Heart right ventricle (tissue), 16 donors: ENCODE data around the gene ZNF423. TPM values are rescaled to one million over a fixed set of nuclear protein-coding genes. Genes with fewer than 3 reads are reported as not detected.

ENCODE experiments used
- ATAC-seq, 8 donors: fragments of 200-7000 bp; cut with Tn5 transposase; one replicate each; pipeline ENCODE4 v1.9.1; 2020; ENCODE audit warnings: mild to moderate bottlenecking in 8 of 8, moderate library complexity in 8 of 8, moderate number of reproducible peaks in 1 of 8
- DNase-seq, 2 donors: peaks; one replicate each; pipeline ENCODE4 v3.0.0-alpha.2; 2020
- H3K27ac ChIP-seq, 10 donors: fragments of 200-600 bp; sonication (generic) in 2 of 10; one replicate each; pipeline versions ENCODE4 v1.5.0 to v1.8.0; 2020 to 2022; ENCODE audit warnings: mild to moderate bottlenecking in 3 of 10
- H3K27me3 ChIP-seq, 7 donors: fragments of 200-600 bp; one replicate each; pipeline ENCODE4 v1.8.0; 2021 to 2022; ENCODE audit warnings: mild to moderate bottlenecking in 2 of 7
- H3K36me3 ChIP-seq, 9 donors: fragments of 200-600 bp; sonication (generic) in 1 of 9; one replicate each; pipeline versions ENCODE4 v1.5.0 to v1.8.0; 2020 to 2022; ENCODE audit warnings: mild to moderate bottlenecking in 2 of 9
- H3K4me1 ChIP-seq, 9 donors: fragments of 200-600 bp; sonication (generic) in 1 of 9; one replicate each; pipeline versions ENCODE4 v1.5.0 to v1.8.0; 2020 to 2022; ENCODE audit warnings: mild to moderate bottlenecking in 4 of 9
- H3K4me3 ChIP-seq, 10 donors: fragments of 200-600 bp; sonication (generic) in 2 of 10; one replicate each; pipeline versions ENCODE4 v1.5.0 to v1.8.0; 2020 to 2022; ENCODE audit warnings: mild to moderate bottlenecking in 7 of 10, moderate library complexity in 2 of 10
- H3K9me3 ChIP-seq, 11 donors: fragments of 200-600 bp in 10 of 11; sonication (generic) in 2 of 11; one replicate each; pipeline versions ENCODE4 v1.5.0 to v1.8.0; 2013 to 2022; ENCODE audit warnings: mild to moderate bottlenecking in 2 of 11, control low read depth in 1 of 11, moderate library complexity in 1 of 11
- CTCF ChIP-seq, 9 donors: fragments of 200-600 bp; sonication (generic) in 2 of 9; IDR thresholded peaks; one replicate each; pipeline versions ENCODE4 v1.5.0 to v1.8.0; 2021 to 2022; ENCODE audit warnings: antibody characterized with exemption in 9 of 9, mild to moderate bottlenecking in 5 of 9, moderate library complexity in 1 of 9
- WGBS, 2 donors: extraction: QIAGEN DNeasy Blood & Tissue Kit; methylation state at CpG; one replicate each; pipeline ENCODE4 v1.1.7; 2013; ENCODE audit warnings: inconsistent platforms in 1 of 2; 5-methylcytosine and 5-hydroxymethylcytosine counted together
- intact Hi-C, 10 donors: fragments of 100-400 bp; cut with DNase I; formaldehyde crosslinking; loops; one replicate each; pipeline versions ENCODE4 v1.11.1 to v1.14.2; 2022
- polyA plus RNA-seq, 2 donors: library from polyadenylated mRNA; stranded (reverse); fragments of 200-250 nt; gene quantifications; one replicate each; pipeline ENCODE4 v1.2.3, GENCODE V29; 2013
- total RNA-seq, 10 donors: library from RNA; stranded (reverse); fragmentation: NEBNext Ultra II Directional in 3 of 10; extraction: Animal tissue kit (Norgen Biotek cat#: 25700) in 3 of 10; gene quantifications; one replicate each; pipeline versions ENCODE4 v1.2.1 to v1.2.4, GENCODE V29; 2021 to 2023
- donor health status: Arrhythmogenic right ventricular cardiomyopathy.
- donor health status: ischemic (EF 13 %, LVEDD 7.1; RV severe dilation, severe dysfunction).
- donor health status: healthy with polysubstance abuse.
- donor health status: DM: no; HTN: yes; CAD: no.
- donor health status: DM: no; HTN: no; CAD: no.
- donor health status: ischemic (EF 25% LVEDD 6.9; RV normal size, moderate dysfunction).
- donor health status: ischemic (EF 25% LVEDD 5.7; RV mildly dilated, moderate dysfunction).
- donor health status: healthy.
- donor health status: DM: yes; HTN: yes; CAD: no.
- donor health status: Ischemic cardiomyopathy.
- donor health status: ischemic (EF 35%, LVEDD 5.7; RV mildly dilated, moderate dysfunction).
- donor health status: nonischemic (EF 11% LVEDD 7.7; RV severe dilation, severe dysfunction).
- donor health status: DM: yes; HTN: yes; CAD: no.
- donor health status: PGD.
- donor health status: ischemic (EF 29% LVEDD 5.4; RV normal size, mild dysfunction).
- donor health status: nonischemic (EF 23%, LVEDD 6.1; RV moderate dilation, normal function).

The ZNF423 gene
- total and polyA plus RNA-seq, 12 donors: 2.6 to 10.6 (median 7.0) TPM

- intact Hi-C loops: no loop called here
- WGBS, 2 donors: 90 to 92% methylated on average over 13 of the region's 13 CpGs
- Histone ChIP-seq H3K9me3 (no peaks in the 10 kb centered on the region), H3K27ac (no peak overlapping the region), H3K27me3 (peaks cover 0 to 10% (median 5%) of the 10 kb centered on the region in 7 donors), H3K4me1 (peaks cover 0 to 2% (median 0%) of the 10 kb centered on the region in 9 donors), H3K4me3 (no peak overlapping the region), H3K36me3 (no peaks in the 10 kb centered on the region)
- DNase-seq: no peak
- no peak for ATAC-seq
- no peak for TF ChIP-seq CTCF (IDR thresholded peaks at IDR 0.05)
Measured at GRCh38 chr16:49469930-49470451, 385.9 kb downstream of the ZNF423 start.

- intact Hi-C loops: no loop called here
- ATAC-seq (no peak), DNase-seq (no peak)
- peaks cover 0 to 5% (median 0%) of the 10 kb centered on the region in 9 donors for H3K4me1 ChIP-seq
- no peak for TF ChIP-seq CTCF (IDR thresholded peaks at IDR 0.05)
- H3K27ac ChIP-seq: no peak overlapping the region
- no peaks in the 10 kb centered on the region for H3K9me3 ChIP-seq
- no peaks in the 10 kb centered on the region for H3K36me3 ChIP-seq
- H3K4me3 ChIP-seq: no peak overlapping the region
- WGBS, 2 donors: 89 to 92% methylated on average over 6 of the region's 6 CpGs
- H3K27me3 ChIP-seq: peaks cover 0 to 17% (median 11%) of the 10 kb centered on the region in 7 donors
Measured at GRCh38 chr16:49469311-49469670, 386.6 kb downstream of the ZNF423 start.

- intact Hi-C loops: no loop called here
- no peak for TF ChIP-seq CTCF (IDR thresholded peaks at IDR 0.05)
- 95 to 100% methylated on average over 3 of the region's 3 CpGs for WGBS, 2 donors
- ATAC-seq (no peak), DNase-seq (no peak)
- H3K36me3 ChIP-seq: no peaks in the 10 kb centered on the region
- H3K4me1 ChIP-seq: peaks cover 0 to 5% (median 0%) of the 10 kb centered on the region in 9 donors
- no peak overlapping the region for H3K27ac ChIP-seq
- H3K9me3 ChIP-seq: no peaks in the 10 kb centered on the region
- H3K4me3 ChIP-seq: no peak overlapping the region
- peaks cover 0 to 22% (median 14%) of the 10 kb centered on the region in 7 donors for H3K27me3 ChIP-seq
Measured at GRCh38 chr16:49468611-49469310, 387.2 kb downstream of the ZNF423 start.

GRCh38 chr16:49467540-49468372 lies 388.2 kb downstream of the ZNF423 start:
- H3K9me3 ChIP-seq: no peaks in the 10 kb centered on the region
- H3K27me3 ChIP-seq: peaks cover 0 to 32% (median 22%) of the 10 kb centered on the region in 7 donors
- intact Hi-C loops: no loop called here
- no peak for TF ChIP-seq CTCF (IDR thresholded peaks at IDR 0.05)
- H3K4me1 ChIP-seq: peaks cover 0 to 5% (median 0%) of the 10 kb centered on the region in 9 donors
- H3K36me3 ChIP-seq: no peaks in the 10 kb centered on the region
- H3K4me3 ChIP-seq: no peak overlapping the region
- H3K27ac ChIP-seq: no peak overlapping the region
- ATAC-seq (no peak), DNase-seq (no peak)
- WGBS, 2 donors: 83 to 84% methylated on average over 12 of the region's 12 CpGs
